NCI-H2107 treated with DMSO at 0.1 percent for 48 hours (cell line): ENCODE results near the gene MRPS23.

Source experiments
- DNase-seq: peaks from one replicate; lab custom pipeline; 2025; ENCODE audit not compliant: unreplicated experiment; lab: John Stamatoyannopoulos, UW

Gene MRPS23

GRCh38 chr17:57849874-57850754, at the start of gene MRPS23:
Gene MRPS23, minus strand, starts transcription at chr17:57850044. Its CDS starts 34 bp downstream, at chr17:57850010.
- DNase-seq = peak; percentile 93

- no peak for DNase-seq
These were observed 49.5 kb upstream of the MRPS23 start for GRCh38 chr17:57899391-57899790.

- DNase-seq = no peak
These were observed 48.9 kb upstream of the MRPS23 start for GRCh38 chr17:57898487-57899311.

- no peak for DNase-seq
These were observed 45.7 kb upstream of the MRPS23 start for GRCh38 chr17:57895382-57896060.

- DNase-seq = no peak
These were observed 45.0 kb upstream of the MRPS23 start for GRCh38 chr17:57894848-57895247.

GRCh38 chr17:57892820-57893595, 43.2 kb upstream of the MRPS23 start:
- DNase-seq = peak; percentile 62

- DNase-seq = peak; percentile 62
These were observed 42.4 kb upstream of the MRPS23 start for GRCh38 chr17:57892146-57892819.

- DNase-seq = no peak
These were observed 41.0 kb upstream of the MRPS23 start for GRCh38 chr17:57890857-57891232.

GRCh38 chr17:57889892-57890856, 40.3 kb upstream of the MRPS23 start:
- no peak for DNase-seq

GRCh38 chr17:57889252-57889651, 39.4 kb upstream of the MRPS23 start:
- DNase-seq = no peak

GRCh38 chr17:57888311-57889216, 38.7 kb upstream of the MRPS23 start:
- DNase-seq = no peak

GRCh38 chr17:57887161-57887560, 37.3 kb upstream of the MRPS23 start:
- DNase-seq = no peak

- no peak for DNase-seq
These were observed 36.2 kb upstream of the MRPS23 start for GRCh38 chr17:57886020-57886419.

GRCh38 chr17:57885148-57885915, 35.5 kb upstream of the MRPS23 start:
- DNase-seq = no peak

- no peak for DNase-seq
These were observed 32.0 kb upstream of the MRPS23 start for GRCh38 chr17:57881783-57882351.

- no peak for DNase-seq
These were observed 31.3 kb upstream of the MRPS23 start for GRCh38 chr17:57881143-57881542.

- no peak for DNase-seq
These were observed 30.2 kb upstream of the MRPS23 start for GRCh38 chr17:57880086-57880456.
